Upper lobe of left lung (tissue), 4 donors: ENCODE data around the gene EDDM3A.

Experiments
- CTCF ChIP-seq, 6 experiments: fragments of 450-650 bp in 4 of 6; fragments of 200-600 bp in 2 of 6; sonication (generic) in 2 of 6; IDR thresholded peaks; one replicate each; pipeline ENCODE4 v1.5.1; 2016 to 2019; ENCODE audit warnings: antibody characterized with exemption in 6 of 6
- POLR2A ChIP-seq, 4 donors: fragments of 450-650 bp; IDR thresholded peaks; one replicate each; pipeline ENCODE4 v1.5.1; 2016 to 2017; ENCODE audit warnings: antibody characterized with exemption in 4 of 4, mild to moderate bottlenecking in 2 of 4

GRCh38 chr14:20792556-20792955 lies 46.9 kb downstream of the EDDM3A start:
- TF ChIP-seq CTCF (IDR thresholded peaks at IDR 0.05) (no peak), POLR2A (IDR thresholded peaks at IDR 0.05) (no peak)
